ENCODE data around the gene BOK.
"Not testable (repeated sequence)": the region's sequence is repeated elsewhere in the genome, so short reads cannot be mapped to it uniquely, and the experiment has no call there.

DNA sequence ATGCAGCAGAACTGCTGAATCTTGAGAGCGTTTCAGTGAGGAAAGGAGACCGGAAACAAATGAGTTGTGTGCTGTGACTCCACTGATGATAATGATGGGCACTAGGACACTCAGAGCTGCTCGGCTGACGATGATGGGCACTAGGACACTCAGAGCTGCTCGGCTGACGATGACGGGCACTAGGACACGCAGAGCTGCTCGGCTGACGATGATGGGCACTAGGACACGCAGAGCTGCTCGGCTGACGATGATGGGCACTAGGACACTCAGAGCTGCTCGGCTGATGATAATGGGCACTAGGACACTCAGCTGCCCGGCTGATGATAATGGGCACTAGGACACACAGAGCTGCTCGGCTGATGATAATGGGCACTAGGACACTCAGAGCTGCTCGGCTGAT lies 31.3 kb downstream of the BOK start:
- TF ChIP-seq CTCF (IDR thresholded peaks at IDR 0.05; ENCODE audit: borderline replicate concordance, extremely low read depth, low read length, poor library complexity, severe bottlenecking); EZH2 (IDR thresholded peaks at IDR 0.05; ENCODE audit: borderline replicate concordance, low read depth, low read length, severe bottlenecking): not testable (repeated sequence)
